Measurements from ENCODE around the gene BACH1.
"Not testable (repeated sequence)": the region's sequence is repeated elsewhere in the genome, so short reads cannot be mapped to it uniquely, and the experiment has no call there.

BACH1 gene

DNA sequence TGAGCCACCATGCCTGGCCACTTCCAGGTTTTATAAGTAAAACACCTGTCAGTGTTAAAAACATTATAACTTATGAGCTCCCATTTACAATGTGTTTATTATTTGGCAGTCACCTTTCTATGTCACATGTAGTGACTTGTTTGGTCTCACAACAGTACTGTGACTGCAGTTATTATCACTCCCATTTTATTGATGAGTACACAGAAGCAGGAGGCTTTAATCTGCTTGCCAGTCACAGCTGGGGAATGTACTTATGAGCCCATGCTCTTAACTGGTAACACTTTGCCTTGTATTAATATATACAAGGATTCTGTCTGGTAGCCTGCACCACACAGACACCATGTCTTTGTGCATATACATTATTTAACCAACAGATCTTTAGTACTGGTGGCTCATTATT lies 31.1 kb upstream of the BACH1 start:
- TF ChIP-seq, protein P1, sequence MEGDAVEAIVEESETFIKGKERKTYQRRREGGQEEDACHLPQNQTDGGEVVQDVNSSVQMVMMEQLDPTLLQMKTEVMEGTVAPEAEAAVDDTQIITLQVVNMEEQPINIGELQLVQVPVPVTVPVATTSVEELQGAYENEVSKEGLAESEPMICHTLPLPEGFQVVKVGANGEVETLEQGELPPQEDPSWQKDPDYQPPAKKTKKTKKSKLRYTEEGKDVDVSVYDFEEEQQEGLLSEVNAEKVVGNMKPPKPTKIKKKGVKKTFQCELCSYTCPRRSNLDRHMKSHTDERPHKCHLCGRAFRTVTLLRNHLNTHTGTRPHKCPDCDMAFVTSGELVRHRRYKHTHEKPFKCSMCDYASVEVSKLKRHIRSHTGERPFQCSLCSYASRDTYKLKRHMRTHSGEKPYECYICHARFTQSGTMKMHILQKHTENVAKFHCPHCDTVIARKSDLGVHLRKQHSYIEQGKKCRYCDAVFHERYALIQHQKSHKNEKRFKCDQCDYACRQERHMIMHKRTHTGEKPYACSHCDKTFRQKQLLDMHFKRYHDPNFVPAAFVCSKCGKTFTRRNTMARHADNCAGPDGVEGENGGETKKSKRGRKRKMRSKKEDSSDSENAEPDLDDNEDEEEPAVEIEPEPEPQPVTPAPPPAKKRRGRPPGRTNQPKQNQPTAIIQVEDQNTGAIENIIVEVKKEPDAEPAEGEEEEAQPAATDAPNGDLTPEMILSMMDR (IDR thresholded peaks at IDR 0.05; ENCODE audit: low read depth, low read length), result no peak
- Histone ChIP-seq H3K4me1 (no peaks in the 10 kb centered on the region), H3K27me3 (no peaks in the 10 kb centered on the region), H3K36me3 (no peaks in the 10 kb centered on the region), H3K9me3 (no peaks in the 10 kb centered on the region), H3K4me3 (ENCODE audit: low read depth, low read length) (no peak overlapping the region)
- DNase-seq, result no peak

DNA sequence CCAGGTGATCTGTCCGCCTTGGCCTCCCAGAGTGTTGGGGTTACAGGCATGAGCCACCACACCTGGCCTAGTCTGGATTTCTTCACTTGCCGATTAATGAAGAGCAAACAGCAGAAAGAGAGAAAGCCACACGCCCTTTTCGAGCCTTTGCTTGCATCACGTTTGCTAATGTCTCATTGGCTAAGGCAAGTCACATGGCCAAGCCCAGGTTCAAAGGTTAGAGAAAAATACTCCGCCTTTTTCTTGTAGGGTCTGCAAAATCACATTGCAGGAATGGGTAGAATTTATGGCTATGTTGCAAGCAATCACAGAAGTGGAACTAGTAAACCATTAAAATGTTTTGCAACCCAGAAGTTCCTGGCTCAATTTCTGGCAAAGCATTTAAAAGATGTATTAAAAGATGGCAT lies 26.8 kb upstream of the BACH1 start:
- 0 out of 2 replicates have a peak overlapping the region, but pooled peaks have one; percentile 15 for H3K4me3 ChIP-seq (ENCODE audit: low read depth, low read length)
- DNase-seq, result no peak
- 0 out of 2 replicates have a peak, but pooled peaks cover 4% of the 10 kb centered on the region for H3K27me3 ChIP-seq
- H3K9me3 ChIP-seq, result no peaks in the 10 kb centered on the region
- H3K36me3 ChIP-seq, result no peaks in the 10 kb centered on the region
- no peaks in the 10 kb centered on the region for H3K4me1 ChIP-seq
- TF ChIP-seq, protein P1 (IDR thresholded peaks at IDR 0.05; ENCODE audit: low read depth, low read length), result no peak

DNA sequence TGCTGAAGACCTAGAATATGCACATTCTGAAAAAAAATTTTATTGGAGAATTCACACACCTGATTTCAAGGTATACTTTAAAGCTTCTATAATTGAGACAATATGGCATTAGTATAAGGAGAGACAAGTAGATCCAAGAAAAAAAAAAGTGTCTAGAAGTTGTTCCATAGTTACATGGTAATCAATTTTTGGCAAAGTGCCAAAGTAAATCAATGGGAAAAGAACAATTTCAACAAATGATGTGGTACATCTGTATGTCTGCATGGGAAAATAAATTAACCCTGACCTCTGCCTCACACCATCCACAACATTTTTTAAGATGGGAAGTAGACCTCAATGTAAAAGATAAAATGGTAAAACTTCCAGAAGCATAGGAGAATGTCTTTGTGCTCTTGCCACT lies 21.3 kb upstream of the BACH1 start:
- TF ChIP-seq, protein P1 (IDR thresholded peaks at IDR 0.05; ENCODE audit: low read depth, low read length), result no peak
- H3K27me3 ChIP-seq, result peaks cover 7% of the 10 kb centered on the region; the same call in 1 of the 2 replicates
- DNase-seq, result no peak
- H3K4me3 ChIP-seq (ENCODE audit: low read depth, low read length), result no peak overlapping the region
- H3K9me3 ChIP-seq, result no peaks in the 10 kb centered on the region
- H3K36me3 ChIP-seq, result no peaks in the 10 kb centered on the region
- no peaks in the 10 kb centered on the region for H3K4me1 ChIP-seq

DNA sequence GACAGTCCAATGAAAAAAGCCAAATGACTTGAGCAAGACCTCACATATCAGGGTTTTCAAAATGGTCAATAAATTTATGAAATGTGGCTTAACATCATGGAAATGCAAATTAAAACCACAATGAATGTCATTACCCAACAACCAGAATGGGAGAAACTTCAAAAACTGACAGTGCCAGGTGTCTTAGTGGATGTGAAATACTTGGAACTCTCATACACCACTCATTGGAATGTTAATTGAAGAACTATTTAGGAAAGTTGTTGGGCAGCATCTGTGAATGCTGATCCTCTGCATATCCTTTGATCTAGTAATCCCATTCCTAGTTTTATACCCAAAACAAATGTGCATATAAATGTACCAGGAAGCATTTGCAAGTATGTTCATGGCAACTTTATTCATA lies 19.2 kb upstream of the BACH1 start:
- TF ChIP-seq, protein P1 (IDR thresholded peaks at IDR 0.05; ENCODE audit: low read depth, low read length), result no peak
- Histone ChIP-seq H3K27me3 (peaks cover 7% of the 10 kb centered on the region; the same call in 1 of the 2 replicates), H3K9me3 (no peaks in the 10 kb centered on the region), H3K4me1 (no peaks in the 10 kb centered on the region), H3K36me3 (no peaks in the 10 kb centered on the region), H3K4me3 (ENCODE audit: low read depth, low read length) (no peak overlapping the region)
- DNase-seq, result no peak

DNA sequence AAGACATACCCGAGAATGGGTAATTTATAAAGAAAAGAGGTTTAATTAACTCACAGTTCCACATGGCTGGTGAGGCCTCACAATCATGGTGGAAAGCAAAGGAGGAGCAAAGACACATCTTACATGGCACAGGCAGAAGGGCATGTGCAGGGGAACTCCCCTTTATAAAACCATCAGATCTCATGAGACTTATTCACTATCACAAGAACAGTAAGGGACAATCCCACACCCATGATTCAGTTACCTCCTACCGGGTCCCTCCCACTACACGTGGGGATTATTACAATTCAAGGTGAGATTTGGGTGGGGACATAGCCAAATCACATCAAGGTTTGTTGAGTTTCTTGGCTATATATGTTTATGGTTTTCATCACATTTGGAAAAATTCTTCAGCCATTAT lies 16.9 kb upstream of the BACH1 start:
- not testable (repeated sequence) for H3K4me3 ChIP-seq (ENCODE audit: low read depth, low read length); H3K27me3 ChIP-seq; H3K36me3 ChIP-seq; H3K4me1 ChIP-seq; DNase-seq; H3K9me3 ChIP-seq

DNA sequence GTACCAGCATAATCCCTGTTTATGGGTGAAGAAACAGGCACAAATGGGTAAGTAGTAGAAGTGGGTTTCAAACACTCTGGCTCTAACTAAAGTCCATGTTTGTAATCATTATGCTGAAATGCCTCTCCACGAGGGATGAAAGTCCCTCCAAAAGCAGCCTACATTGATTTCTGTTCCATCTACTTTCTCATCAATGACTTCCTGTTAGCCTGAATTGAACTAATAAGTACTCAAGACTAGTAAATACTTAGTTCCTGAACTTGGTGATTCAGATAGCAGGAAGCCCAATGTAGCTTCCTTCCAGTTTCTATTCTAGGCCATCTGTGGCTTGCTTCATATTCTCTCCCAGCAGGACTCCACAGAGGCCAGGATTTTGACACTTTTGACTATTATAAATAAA lies 11.3 kb upstream of the BACH1 start:
- Histone ChIP-seq H3K4me1 (peaks cover 4% of the 10 kb centered on the region), H3K9me3 (no peaks in the 10 kb centered on the region)
- DNase-seq, result no peak

More for the DNA sequence above, 11.3 kb upstream of the BACH1 start:
- TF ChIP-seq, protein P1 (IDR thresholded peaks at IDR 0.05; ENCODE audit: low read depth, low read length), result no peak
- Histone ChIP-seq H3K4me3 (ENCODE audit: low read depth, low read length) (no peak overlapping the region), H3K27me3 (no peaks in the 10 kb centered on the region; the same call in 1 of the 2 replicates), H3K36me3 (no peaks in the 10 kb centered on the region)

All from BE2C (cell line).